Cerebellar nuclear complex (tissue), 1 donor: ENCODE results near the gene NTN1.

Source experiments
- DNase-seq, 2 experiments: peaks; one replicate each; lab custom pipeline; 2025; lab: John Stamatoyannopoulos, UW

NTN1 gene

GRCh38 chr17:9195961-9196670 is 174.8 kb downstream of the NTN1 start:
- DNase-seq: no peak

GRCh38 chr17:9199571-9200551 is 178.6 kb downstream of the NTN1 start:
- no peak for DNase-seq

- DNase-seq: no peak
These were observed 179.5 kb downstream of the NTN1 start for GRCh38 chr17:9200699-9201359.

GRCh38 chr17:9202532-9202931 is 181.2 kb downstream of the NTN1 start:
- no peak for DNase-seq

- no peak for DNase-seq
These were observed 182.6 kb downstream of the NTN1 start for GRCh38 chr17:9203771-9204425.

- DNase-seq: no peak
These were observed 183.5 kb downstream of the NTN1 start for GRCh38 chr17:9204637-9205329.

GRCh38 chr17:9205520-9206409 is 184.5 kb downstream of the NTN1 start:
- no peak for DNase-seq

- no peak for DNase-seq
These were observed 185.0 kb downstream of the NTN1 start for GRCh38 chr17:9206410-9206703.

GRCh38 chr17:9206741-9207332 is 185.5 kb downstream of the NTN1 start:
- no peak for DNase-seq

GRCh38 chr17:9208381-9209105 is 187.2 kb downstream of the NTN1 start:
- DNase-seq: no peak

- no peak for DNase-seq
These were observed 188.0 kb downstream of the NTN1 start for GRCh38 chr17:9209347-9209746.

- no peak for DNase-seq
These were observed 188.6 kb downstream of the NTN1 start for GRCh38 chr17:9209781-9210370.

- no peak for DNase-seq
These were observed 189.9 kb downstream of the NTN1 start for GRCh38 chr17:9211133-9211765.

GRCh38 chr17:9212376-9213302 is 191.3 kb downstream of the NTN1 start:
- DNase-seq: peak; percentile 81 to 93

- DNase-seq: no peak
These were observed 192.0 kb downstream of the NTN1 start for GRCh38 chr17:9213303-9213640.

GRCh38 chr17:9215465-9215864 is 194.2 kb downstream of the NTN1 start:
- DNase-seq: no peak
